Loucy (cell line): Measurements from ENCODE around the gene RSPO1.

Experiments
- H2AFZ ChIP-seq: fragments of 200-600 bp; sonication (generic); 2 replicates; pipeline ENCODE4 v1.6.0; 2016; ENCODE audit warnings: antibody characterized with exemption, mild to moderate bottlenecking, low read length, moderate library complexity
- H3F3A ChIP-seq: fragments of 200-600 bp; 2 replicates; pipeline ENCODE4 v1.6.0; 2016; ENCODE audit warnings: antibody characterized with exemption, low read depth, mild to moderate bottlenecking
- H3K27me3 ChIP-seq: fragments of 200-600 bp; sonication (generic); 2 replicates; pipeline ENCODE4 v1.6.1; 2014; ENCODE audit warnings: low read length, mild to moderate bottlenecking; ENCODE audit not compliant: insufficient read depth, poor library complexity, severe bottlenecking
- H3K36me3 ChIP-seq: fragments of 200-600 bp; sonication (generic); 2 replicates; pipeline ENCODE4 v1.6.1; 2016; ENCODE audit warnings: low read length; ENCODE audit not compliant: insufficient read depth
- H3K4me1 ChIP-seq: fragments of 200-600 bp; sonication (generic); 2 replicates; pipeline ENCODE4 v1.5.1; 2014; ENCODE audit warnings: low read length, mild to moderate bottlenecking; ENCODE audit not compliant: insufficient read depth, poor library complexity, severe bottlenecking
- H3K4me2 ChIP-seq: fragments of 200-600 bp; sonication (generic); 2 replicates; pipeline ENCODE4 v1.6.0; 2014; ENCODE audit warnings: antibody characterized with exemption, low read length, low read depth, mild to moderate bottlenecking; ENCODE audit not compliant: poor library complexity, severe bottlenecking
- H3K4me3 ChIP-seq: fragments of 200-600 bp; sonication (generic); 2 replicates; pipeline ENCODE4 v1.5.1; 2014; ENCODE audit warnings: low read length, mild to moderate bottlenecking, mixed read lengths; ENCODE audit not compliant: poor library complexity, severe bottlenecking
- H3K79me2 ChIP-seq: fragments of 200-600 bp; sonication (generic); 2 replicates; pipeline ENCODE4 v1.6.1; 2014; ENCODE audit warnings: low read length; ENCODE audit not compliant: insufficient read depth
- H3K9ac ChIP-seq: fragments of 200-600 bp; sonication (generic); 2 replicates; pipeline ENCODE4 v1.6.0; 2014; ENCODE audit warnings: mild to moderate bottlenecking, low read depth, low read length, moderate library complexity; ENCODE audit not compliant: poor library complexity, severe bottlenecking
- H3K9me2 ChIP-seq: fragments of 200-600 bp; sonication (generic); replicated peaks from 2 replicates; pipeline ENCODE4 v1.6.1; 2016; ENCODE audit warnings: low read depth, low read length, mixed read lengths
- H3K9me3 ChIP-seq: fragments of 200-600 bp; sonication (generic); 2 replicates; pipeline ENCODE4 v1.6.1; 2014; ENCODE audit warnings: mild to moderate bottlenecking, antibody characterized with exemption, low read length, low read depth; ENCODE audit not compliant: insufficient read depth
- H4K20me1 ChIP-seq: fragments of 200-600 bp; sonication (generic); 2 replicates; pipeline ENCODE4 v1.6.0; 2014; ENCODE audit warnings: antibody characterized with exemption, low read length, mild to moderate bottlenecking; ENCODE audit not compliant: insufficient read depth, poor library complexity, severe bottlenecking
- EZH2phosphoT487 ChIP-seq: fragments of 200-600 bp; IDR thresholded peaks from 2 replicates; pipeline ENCODE4 v1.6.1; 2018; ENCODE audit warnings: antibody characterized with exemption, mild to moderate bottlenecking, moderate library complexity, borderline replicate concordance
- TF ChIP-seq, protein P1 (sequence below): fragments of 200-600 bp; sonication (generic); conservative IDR thresholded peaks from 2 replicates; pipeline ENCODE4 v1.5.1; 2014; ENCODE audit warnings: mild to moderate bottlenecking, antibody characterized with exemption, low read length

The RSPO1 gene

DNA sequence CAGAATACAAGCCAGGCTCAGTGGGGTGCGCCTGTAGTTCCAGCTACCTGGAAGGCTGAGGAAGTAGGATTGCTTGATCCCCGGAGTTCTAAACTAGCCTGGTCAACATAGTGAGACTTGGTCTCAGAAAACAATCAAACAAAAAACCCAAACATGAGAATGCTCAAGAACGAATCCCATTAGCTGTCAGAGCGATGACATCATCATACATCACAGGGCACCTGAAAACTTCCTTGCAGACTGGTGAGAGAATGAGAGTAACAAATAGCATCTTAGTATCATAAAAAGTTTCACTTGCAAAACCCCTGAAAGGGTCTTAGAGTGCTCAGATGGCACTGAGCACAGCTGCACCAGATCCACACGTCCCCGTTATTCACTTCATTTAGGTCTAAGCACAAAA, 36.6 kb upstream of the RSPO1 start:
- Histone ChIP-seq H3K4me1 (peaks cover 12% of the 10 kb centered on the region), H3K79me2 (no peaks in the 10 kb centered on the region), H3K9ac (no peak overlapping the region), H3F3A (no peaks in the 10 kb centered on the region), H3K36me3 (no peaks in the 10 kb centered on the region), H3K9me3 (no peaks in the 10 kb centered on the region), H3K27me3 (no peaks in the 10 kb centered on the region), H3K4me3 (no peak overlapping the region), H2AFZ (no peak overlapping the region), H3K4me2 (no peak overlapping the region), H4K20me1 (no peaks in the 10 kb centered on the region), H3K9me2 (no peaks in the 10 kb centered on the region)
- TF ChIP-seq, protein P1, sequence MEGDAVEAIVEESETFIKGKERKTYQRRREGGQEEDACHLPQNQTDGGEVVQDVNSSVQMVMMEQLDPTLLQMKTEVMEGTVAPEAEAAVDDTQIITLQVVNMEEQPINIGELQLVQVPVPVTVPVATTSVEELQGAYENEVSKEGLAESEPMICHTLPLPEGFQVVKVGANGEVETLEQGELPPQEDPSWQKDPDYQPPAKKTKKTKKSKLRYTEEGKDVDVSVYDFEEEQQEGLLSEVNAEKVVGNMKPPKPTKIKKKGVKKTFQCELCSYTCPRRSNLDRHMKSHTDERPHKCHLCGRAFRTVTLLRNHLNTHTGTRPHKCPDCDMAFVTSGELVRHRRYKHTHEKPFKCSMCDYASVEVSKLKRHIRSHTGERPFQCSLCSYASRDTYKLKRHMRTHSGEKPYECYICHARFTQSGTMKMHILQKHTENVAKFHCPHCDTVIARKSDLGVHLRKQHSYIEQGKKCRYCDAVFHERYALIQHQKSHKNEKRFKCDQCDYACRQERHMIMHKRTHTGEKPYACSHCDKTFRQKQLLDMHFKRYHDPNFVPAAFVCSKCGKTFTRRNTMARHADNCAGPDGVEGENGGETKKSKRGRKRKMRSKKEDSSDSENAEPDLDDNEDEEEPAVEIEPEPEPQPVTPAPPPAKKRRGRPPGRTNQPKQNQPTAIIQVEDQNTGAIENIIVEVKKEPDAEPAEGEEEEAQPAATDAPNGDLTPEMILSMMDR: no peak
- no peak for TF ChIP-seq EZH2phosphoT487

DNA sequence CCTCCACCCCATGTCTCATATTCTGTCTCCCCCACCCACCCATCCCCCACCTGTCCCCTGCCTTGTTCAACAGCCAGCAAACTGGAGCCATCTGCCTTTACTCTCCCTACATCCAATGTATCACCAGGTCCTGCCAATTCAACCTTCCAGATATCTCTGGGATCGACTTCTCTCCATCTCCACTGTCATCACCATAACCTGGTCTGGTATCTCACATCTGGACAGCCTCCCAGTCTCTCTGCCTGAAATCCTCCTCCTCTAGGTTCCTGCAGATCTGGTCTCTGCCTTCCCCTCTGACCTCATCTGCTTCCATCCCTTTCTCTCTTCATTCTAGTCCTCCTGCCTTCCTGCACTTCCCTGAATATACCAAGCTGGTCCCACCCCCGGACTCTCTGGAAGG, 35.4 kb upstream of the RSPO1 start:
- Histone ChIP-seq H3K9me3 (no peaks in the 10 kb centered on the region), H3K4me3 (no peak overlapping the region), H3K9ac (no peak overlapping the region), H3K9me2 (no peaks in the 10 kb centered on the region), H2AFZ (no peak overlapping the region), H4K20me1 (no peaks in the 10 kb centered on the region), H3K36me3 (no peaks in the 10 kb centered on the region), H3F3A (no peaks in the 10 kb centered on the region), H3K4me2 (no peak overlapping the region), H3K4me1 (peaks cover 12% of the 10 kb centered on the region), H3K27me3 (no peaks in the 10 kb centered on the region), H3K79me2 (no peaks in the 10 kb centered on the region)
- TF ChIP-seq EZH2phosphoT487: no peak
- TF ChIP-seq, protein P1: no peak

DNA sequence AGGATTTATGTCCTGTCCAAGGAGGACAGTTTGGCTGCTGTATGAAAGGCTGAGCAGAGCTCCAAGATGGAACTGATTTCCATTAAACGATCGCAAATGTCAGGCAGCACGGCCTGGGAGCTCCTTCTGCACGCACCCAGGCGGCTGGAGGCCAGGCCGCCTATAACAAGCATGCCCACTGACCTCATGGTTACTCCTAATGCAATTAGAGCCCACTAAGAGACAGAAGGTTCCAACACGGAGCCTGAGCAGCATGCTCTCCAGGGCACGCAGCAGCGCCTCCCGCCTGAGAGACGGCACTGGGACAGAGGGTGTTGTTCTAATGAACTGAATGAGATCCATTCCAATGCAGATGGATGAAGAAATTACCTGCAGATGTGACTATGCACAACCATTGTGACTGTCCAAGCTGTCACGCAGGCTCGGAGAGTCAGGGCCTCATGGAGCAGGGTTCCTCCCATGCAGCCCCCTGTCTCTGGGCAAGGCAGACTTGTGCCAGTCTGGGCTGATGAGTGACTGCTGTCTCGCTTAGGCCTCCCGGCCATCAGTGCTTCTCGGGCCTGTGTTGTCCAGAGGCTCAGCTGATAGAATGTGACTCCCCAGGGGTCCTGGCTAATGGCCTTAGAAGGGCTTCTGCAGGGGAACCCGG, 32.5 kb upstream of the RSPO1 start:
- Histone ChIP-seq H4K20me1 (no peaks in the 10 kb centered on the region), H3K4me3 (no peak overlapping the region), H3K27me3 (no peaks in the 10 kb centered on the region), H3K79me2 (no peaks in the 10 kb centered on the region), H3K4me2 (no peak overlapping the region), H3K9me3 (no peaks in the 10 kb centered on the region), H2AFZ (no peak overlapping the region), H3K9ac (no peak overlapping the region), H3F3A (no peaks in the 10 kb centered on the region), H3K9me2 (no peaks in the 10 kb centered on the region), H3K36me3 (no peaks in the 10 kb centered on the region), H3K4me1 (no peaks in the 10 kb centered on the region)
- TF ChIP-seq, protein P1: no peak
- no peak for TF ChIP-seq EZH2phosphoT487
